Measurements from ENCODE around the gene ZFP69. TPM values are rescaled to one million over a fixed set of nuclear protein-coding genes. Genes with fewer than 3 reads are reported as not detected.

ZFP69 gene
- total RNA-seq = 3.1 and 3.9 TPM in 2 replicates

GRCh38 chr1:40476924-40477677 is at the start of gene ZFP69:
Gene ZFP69, plus strand, starts transcription at chr1:40477290. Its CDS starts 2,072 bp downstream, at chr1:40479362.
- intact Hi-C loops (cut with micrococcal nuclease) = loop anchor here (2.0 kb wide), 2 partner anchors 26 to 32 kb away; partner anchors contain the start of genes EXO5 and ZFP69B
- no peaks in the 10 kb centered on the region for H3K27me3 Mint-ChIP-seq
- peaks cover 38% of the 10 kb centered on the region for H3K36me3 Mint-ChIP-seq (ENCODE audit: low read depth)
- peak within 1 kb of the TSS; percentile 45 for H3K27ac Mint-ChIP-seq
- peaks cover 18% of the 10 kb centered on the region for H3K4me1 Mint-ChIP-seq
- H3K9me3 Mint-ChIP-seq = peaks cover 22% of the 10 kb centered on the region
- H3K4me3 Mint-ChIP-seq = peak within 1 kb of the TSS; percentile 77
- peak; percentile 91 for DNase-seq

GRCh38 chr1:40431385-40431784 is 45.7 kb upstream of the ZFP69 start:
- Mint-ChIP-seq H3K36me3 (ENCODE audit: low read depth) (peaks cover 29% of the 10 kb centered on the region), H3K27me3 (no peaks in the 10 kb centered on the region), H3K9me3 (peaks cover 7% of the 10 kb centered on the region), H3K4me1 (peaks cover 2% of the 10 kb centered on the region), H3K4me3 (no peak overlapping the region), H3K27ac (no peak overlapping the region)
- intact Hi-C loops (cut with micrococcal nuclease) = no loop called here
- no peak for DNase-seq

- H3K9me3 Mint-ChIP-seq = peaks cover 3% of the 10 kb centered on the region
- H3K4me3 Mint-ChIP-seq = no peak overlapping the region
- intact Hi-C loops (cut with micrococcal nuclease) = no loop called here
- H3K4me1 Mint-ChIP-seq = peaks cover 2% of the 10 kb centered on the region
- H3K36me3 Mint-ChIP-seq (ENCODE audit: low read depth) = peaks cover 23% of the 10 kb centered on the region
- no peaks in the 10 kb centered on the region for H3K27me3 Mint-ChIP-seq
- H3K27ac Mint-ChIP-seq = no peak overlapping the region
- no peak for DNase-seq
Observed at GRCh38 chr1:40432644-40433390, 44.3 kb upstream of the ZFP69 start.

- peaks cover 7% of the 10 kb centered on the region for H3K9me3 Mint-ChIP-seq
- intact Hi-C loops (cut with micrococcal nuclease) = no loop called here
- H3K27ac Mint-ChIP-seq = no peak overlapping the region
- peaks cover 31% of the 10 kb centered on the region for H3K36me3 Mint-ChIP-seq (ENCODE audit: low read depth)
- H3K27me3 Mint-ChIP-seq = no peaks in the 10 kb centered on the region
- no peak overlapping the region for H3K4me3 Mint-ChIP-seq
- peaks cover 4% of the 10 kb centered on the region for H3K4me1 Mint-ChIP-seq
- DNase-seq = no peak
Observed at GRCh38 chr1:40435471-40435870, 41.6 kb upstream of the ZFP69 start.

GRCh38 chr1:40435876-40436275 is 41.2 kb upstream of the ZFP69 start:
- Mint-ChIP-seq H3K36me3 (ENCODE audit: low read depth) (peaks cover 32% of the 10 kb centered on the region), H3K9me3 (peaks cover 7% of the 10 kb centered on the region), H3K4me3 (no peak overlapping the region), H3K27me3 (no peaks in the 10 kb centered on the region), H3K27ac (no peak overlapping the region), H3K4me1 (peaks cover 4% of the 10 kb centered on the region)
- intact Hi-C loops (cut with micrococcal nuclease) = no loop called here
- no peak for DNase-seq

- DNase-seq = peak; percentile 66
- intact Hi-C loops (cut with micrococcal nuclease) = loop anchor here (1.0 kb wide), 1 partner anchor 294 kb away; no protein-coding TSS in a partner anchor
- H3K36me3 Mint-ChIP-seq (ENCODE audit: low read depth) = peaks cover 26% of the 10 kb centered on the region
- no peak overlapping the region for H3K27ac Mint-ChIP-seq
- no peak overlapping the region for H3K4me3 Mint-ChIP-seq
- H3K4me1 Mint-ChIP-seq = peaks cover 2% of the 10 kb centered on the region
- peaks cover 4% of the 10 kb centered on the region for H3K9me3 Mint-ChIP-seq
- H3K27me3 Mint-ChIP-seq = no peaks in the 10 kb centered on the region
Observed at GRCh38 chr1:40438391-40439015, 38.6 kb upstream of the ZFP69 start.

GRCh38 chr1:40439247-40439646 is 37.8 kb upstream of the ZFP69 start:
- H3K4me3 Mint-ChIP-seq = no peak overlapping the region
- intact Hi-C loops (cut with micrococcal nuclease) = no loop called here
- peaks cover 27% of the 10 kb centered on the region for H3K36me3 Mint-ChIP-seq (ENCODE audit: low read depth)
- DNase-seq = no peak
- H3K27me3 Mint-ChIP-seq = no peaks in the 10 kb centered on the region
- H3K27ac Mint-ChIP-seq = no peak overlapping the region
- peaks cover 8% of the 10 kb centered on the region for H3K9me3 Mint-ChIP-seq
- peaks cover 2% of the 10 kb centered on the region for H3K4me1 Mint-ChIP-seq

GRCh38 chr1:40449684-40450494 is 27.2 kb upstream of the ZFP69 start, which contains the start of gene ZFP69B:
Gene ZFP69B, plus strand, starts transcription at chr1:40450476. Its CDS starts 486 bp downstream, at chr1:40450962.
- peak; percentile 97 for DNase-seq
- H3K27ac Mint-ChIP-seq = peak within 1 kb of the TSS; percentile 91
- H3K4me3 Mint-ChIP-seq = peak within 1 kb of the TSS; percentile 78
- peaks cover 59% of the 10 kb centered on the region for H3K36me3 Mint-ChIP-seq (ENCODE audit: low read depth)
- H3K27me3 Mint-ChIP-seq = no peaks in the 10 kb centered on the region
- H3K9me3 Mint-ChIP-seq = peaks cover 26% of the 10 kb centered on the region
- peaks cover 28% of the 10 kb centered on the region for H3K4me1 Mint-ChIP-seq
- intact Hi-C loops (cut with micrococcal nuclease) = loop anchor here (2.0 to 5.0 kb wide), 5 partner anchors 27 to 83 kb away; partner anchors contain the start of genes SMAP2 and ZFP69

GRCh38 chr1:40450495-40451237 is 26.4 kb upstream of the ZFP69 start:
- peak overlapping the region; percentile 78 for H3K4me3 Mint-ChIP-seq
- peaks cover 30% of the 10 kb centered on the region for H3K4me1 Mint-ChIP-seq
- no peaks in the 10 kb centered on the region for H3K27me3 Mint-ChIP-seq
- peaks cover 21% of the 10 kb centered on the region for H3K9me3 Mint-ChIP-seq
- H3K27ac Mint-ChIP-seq = peak overlapping the region; percentile 91
- H3K36me3 Mint-ChIP-seq (ENCODE audit: low read depth) = peaks cover 60% of the 10 kb centered on the region
- intact Hi-C loops (cut with micrococcal nuclease) = loop anchor here (1.0 to 5.0 kb wide), 7 partner anchors 26 to 289 kb away; partner anchors contain the start of genes EXO5, RLF, SMAP2 and ZFP69
- DNase-seq = peak; percentile 90

- intact Hi-C loops (cut with micrococcal nuclease) = loop anchor here (1.0 to 5.0 kb wide), 7 partner anchors 26 to 290 kb away; partner anchors contain the start of genes EXO5, RLF, SMAP2 and ZFP69
- DNase-seq = no peak
- Mint-ChIP-seq H3K27ac (peak overlapping the region; percentile 91), H3K36me3 (ENCODE audit: low read depth) (peaks cover 62% of the 10 kb centered on the region), H3K27me3 (no peaks in the 10 kb centered on the region), H3K4me1 (peaks cover 30% of the 10 kb centered on the region), H3K4me3 (peak overlapping the region; percentile 78), H3K9me3 (peaks cover 18% of the 10 kb centered on the region)
Observed at GRCh38 chr1:40451238-40451585, 25.9 kb upstream of the ZFP69 start.

- no peak for DNase-seq
- Mint-ChIP-seq H3K27ac (peak overlapping the region; percentile 17), H3K4me1 (peaks cover 33% of the 10 kb centered on the region), H3K36me3 (ENCODE audit: low read depth) (peaks cover 88% of the 10 kb centered on the region), H3K27me3 (no peaks in the 10 kb centered on the region), H3K9me3 (peaks cover 49% of the 10 kb centered on the region), H3K4me3 (no peak overlapping the region)
- intact Hi-C loops (cut with micrococcal nuclease) = loop anchor here (5.0 kb wide), 2 partner anchors 68 to 83 kb away; partner anchors contain the start of gene SMAP2
Observed at GRCh38 chr1:40454873-40455272, 22.2 kb upstream of the ZFP69 start.

- Mint-ChIP-seq H3K9me3 (peaks cover 49% of the 10 kb centered on the region), H3K4me3 (no peak overlapping the region), H3K27me3 (no peaks in the 10 kb centered on the region), H3K36me3 (ENCODE audit: low read depth) (peaks cover 83% of the 10 kb centered on the region), H3K27ac (no peak overlapping the region), H3K4me1 (peaks cover 7% of the 10 kb centered on the region)
- DNase-seq = no peak
- intact Hi-C loops (cut with micrococcal nuclease) = no loop called here
Observed at GRCh38 chr1:40462956-40463590, 14.0 kb upstream of the ZFP69 start.

Measured in activated CD4-positive, alpha-beta T cell treated with anti-CD3 and anti-CD28 coated beads, Interleukin-2, amount 10 ng/mL, durations not matched to agents 24 days and 14 days (primary cell).